ENCODE measurements around the gene ADAMTS9.

Gene ADAMTS9

GRCh38 chr3:64495781-64496334 lies 191.9 kb downstream of the ADAMTS9 start:
- Histone ChIP-seq H2BK5ac (ENCODE audit: low read depth, low read length, poor library complexity, severe bottlenecking) (no peak overlapping the region), H3K4me1 (ENCODE audit: control insufficient read depth, insufficient read depth, low read depth, low read length) (peaks cover 5% of the 10 kb centered on the region), H2BK12ac (ENCODE audit: low read length in 2 of 2) (no peak overlapping the region), H3K79me1 (replicated peaks; ENCODE audit: low read length, poor library complexity, severe bottlenecking) (no peaks in the 10 kb centered on the region), H2AFZ (ENCODE audit: low read depth, low read length) (no peak overlapping the region), H3K4me3 (ENCODE audit: insufficient read depth in 1 of 2, low read depth in 1 of 2, low read length in 2 of 2) (no peak overlapping the region), H3K9me3 (ENCODE audit: control insufficient read depth, low read length) (no peaks in the 10 kb centered on the region), H3K18ac (ENCODE audit: low read depth in 1 of 2, low read length in 2 of 2) (no peak overlapping the region), H4K8ac (ENCODE audit: low read length) (no peak overlapping the region), H2BK15ac (ENCODE audit: low read depth, poor library complexity, severe bottlenecking) (no peak overlapping the region), H4K91ac (ENCODE audit: low read length) (no peak overlapping the region), H3K14ac (ENCODE audit: low read length in 2 of 2) (no peak overlapping the region), H2AK5ac (ENCODE audit: low read length, severe bottlenecking) (no peak overlapping the region), H3K27me3 (ENCODE audit: control insufficient read depth in 1 of 2, insufficient read depth in 1 of 2, low read length in 2 of 2) (peaks cover 5 to 45% of the 10 kb centered on the region in 2 experiments), H3K23ac (ENCODE audit: low read length in 2 of 2) (no peak overlapping the region), H3K4ac (ENCODE audit: low read depth in 1 of 2, low read length in 2 of 2) (no peak overlapping the region), H3K9ac (ENCODE audit: low read length) (no peak overlapping the region), H2BK120ac (ENCODE audit: low read depth, low read length) (no peak overlapping the region), H3K36me3 (ENCODE audit: control insufficient read depth in 1 of 2, insufficient read depth in 2 of 2, low read depth in 1 of 2, low read length in 2 of 2) (no peaks in the 10 kb centered on the region), H3K27ac (ENCODE audit: low read length, poor library complexity, severe bottlenecking) (no peak overlapping the region), H3K4me2 (ENCODE audit: low read length, poor library complexity, severe bottlenecking) (no peak overlapping the region)
- WGBS: no CpG with 5 or more reads among the region's 2 CpGs
- no peak for DNase-seq

DNA sequence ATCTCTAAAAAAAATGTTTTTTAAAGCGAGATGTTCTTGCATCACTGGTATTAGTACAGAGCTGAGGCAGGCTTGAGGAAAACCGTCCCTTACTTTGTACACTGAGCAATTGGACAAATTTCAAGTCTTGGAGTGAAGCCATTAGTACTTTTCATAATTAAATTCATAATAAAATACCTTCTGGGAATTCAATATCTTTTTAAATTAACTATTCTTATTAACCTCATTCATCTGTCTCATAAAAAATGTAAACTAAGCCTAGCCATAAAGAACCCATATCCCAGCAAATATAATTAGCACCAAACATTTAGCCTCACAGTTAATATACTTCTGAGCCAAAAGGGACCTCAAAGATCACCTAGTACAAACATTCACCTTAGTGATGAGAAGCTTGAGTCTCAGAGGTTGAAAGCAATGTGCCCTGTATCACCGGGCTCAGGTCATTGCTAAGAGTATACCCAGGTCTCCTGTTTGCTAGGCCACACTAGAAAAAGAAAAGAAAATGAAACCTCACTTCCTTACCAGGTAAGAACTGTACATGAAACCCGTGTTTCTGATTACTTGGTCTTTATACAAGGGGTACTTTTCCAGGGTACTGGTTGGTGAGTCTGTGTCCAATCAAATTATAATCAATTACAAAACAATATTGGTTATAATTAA lies 192.5 kb downstream of the ADAMTS9 start:
- Histone ChIP-seq H3K4me1 (ENCODE audit: control insufficient read depth, insufficient read depth, low read depth, low read length) (peaks cover 6% of the 10 kb centered on the region), H3K9ac (ENCODE audit: low read length) (no peak overlapping the region), H4K8ac (ENCODE audit: low read length) (peak overlapping the region; percentile 46), H3K4me3 (ENCODE audit: insufficient read depth in 1 of 2, low read depth in 1 of 2, low read length in 2 of 2) (no peak overlapping the region), H3K4me2 (ENCODE audit: low read length, poor library complexity, severe bottlenecking) (no peak overlapping the region), H3K4ac (ENCODE audit: low read depth in 1 of 2, low read length in 2 of 2) (peak overlapping the region in 1 of 2 experiments; percentile 70), H4K91ac (ENCODE audit: low read length) (no peak overlapping the region), H2BK5ac (ENCODE audit: low read depth, low read length, poor library complexity, severe bottlenecking) (no peak overlapping the region), H3K79me1 (replicated peaks; ENCODE audit: low read length, poor library complexity, severe bottlenecking) (no peaks in the 10 kb centered on the region), H2BK120ac (ENCODE audit: low read depth, low read length) (no peak overlapping the region), H3K27ac (ENCODE audit: low read length, poor library complexity, severe bottlenecking) (no peak overlapping the region), H3K14ac (ENCODE audit: low read length in 2 of 2) (no peak overlapping the region), H3K36me3 (ENCODE audit: control insufficient read depth in 1 of 2, insufficient read depth in 2 of 2, low read depth in 1 of 2, low read length in 2 of 2) (no peaks in the 10 kb centered on the region), H2BK12ac (ENCODE audit: low read length in 2 of 2) (peak overlapping the region in 1 of 2 experiments; percentile 15), H3K9me3 (ENCODE audit: control insufficient read depth, low read length) (no peaks in the 10 kb centered on the region), H3K23ac (ENCODE audit: low read length in 2 of 2) (no peak overlapping the region), H2AK5ac (ENCODE audit: low read length, severe bottlenecking) (no peak overlapping the region), H3K27me3 (ENCODE audit: control insufficient read depth in 1 of 2, insufficient read depth in 1 of 2, low read length in 2 of 2) (peaks cover 5 to 50% of the 10 kb centered on the region in 2 experiments), H3K18ac (ENCODE audit: low read depth in 1 of 2, low read length in 2 of 2) (peak overlapping the region in 1 of 2 experiments; percentile 81), H2AFZ (ENCODE audit: low read depth, low read length) (no peak overlapping the region), H2BK15ac (ENCODE audit: low read depth, poor library complexity, severe bottlenecking) (no peak overlapping the region)
- DNase-seq: no peak
- WGBS: 75% methylated on average over 3 of the region's 4 CpGs

GRCh38 chr3:64494526-64494925 lies 193.3 kb downstream of the ADAMTS9 start:
- peak; percentile 38 for DNase-seq
- no peak overlapping the region for H3K4me2 ChIP-seq (ENCODE audit: low read length, poor library complexity, severe bottlenecking)
- H2BK12ac ChIP-seq (ENCODE audit: low read length in 2 of 2): no peak overlapping the region
- no peak overlapping the region for H3K27ac ChIP-seq (ENCODE audit: low read length, poor library complexity, severe bottlenecking)
- H2AK5ac ChIP-seq (ENCODE audit: low read length, severe bottlenecking): no peak overlapping the region
- no peak overlapping the region for H2BK120ac ChIP-seq (ENCODE audit: low read depth, low read length)
- peaks cover 13% of the 10 kb centered on the region for H3K4me1 ChIP-seq (ENCODE audit: control insufficient read depth, insufficient read depth, low read depth, low read length)
- no peaks in the 10 kb centered on the region for H3K9me3 ChIP-seq (ENCODE audit: control insufficient read depth, low read length)
- H3K18ac ChIP-seq (ENCODE audit: low read depth in 1 of 2, low read length in 2 of 2): peak overlapping the region in 1 of 2 experiments; percentile 70
- no peaks in the 10 kb centered on the region for H3K36me3 ChIP-seq (ENCODE audit: control insufficient read depth in 1 of 2, insufficient read depth in 2 of 2, low read depth in 1 of 2, low read length in 2 of 2)
- no peak overlapping the region for H4K91ac ChIP-seq (ENCODE audit: low read length)
- no peak overlapping the region for H3K23ac ChIP-seq (ENCODE audit: low read length in 2 of 2)
- no peak overlapping the region for H2BK15ac ChIP-seq (ENCODE audit: low read depth, poor library complexity, severe bottlenecking)
- peaks cover 5 to 57% of the 10 kb centered on the region in 2 experiments for H3K27me3 ChIP-seq (ENCODE audit: control insufficient read depth in 1 of 2, insufficient read depth in 1 of 2, low read length in 2 of 2)
- H3K4ac ChIP-seq (ENCODE audit: low read depth in 1 of 2, low read length in 2 of 2): no peak overlapping the region
- H3K79me1 ChIP-seq (replicated peaks; ENCODE audit: low read length, poor library complexity, severe bottlenecking): no peaks in the 10 kb centered on the region
- no peak overlapping the region for H3K14ac ChIP-seq (ENCODE audit: low read length in 2 of 2)
- H3K4me3 ChIP-seq (ENCODE audit: insufficient read depth in 1 of 2, low read depth in 1 of 2, low read length in 2 of 2): no peak overlapping the region
- H2BK5ac ChIP-seq (ENCODE audit: low read depth, low read length, poor library complexity, severe bottlenecking): no peak overlapping the region
- WGBS: 56% methylated on average over 2 of the region's 2 CpGs
- no peak overlapping the region for H2AFZ ChIP-seq (ENCODE audit: low read depth, low read length)
- H4K8ac ChIP-seq (ENCODE audit: low read length): peak overlapping the region; percentile 29
- H3K9ac ChIP-seq (ENCODE audit: low read length): no peak overlapping the region

- WGBS: 100% methylated on average over 1 of the region's 2 CpGs
- no peak overlapping the region for H4K91ac ChIP-seq (ENCODE audit: low read length)
Observed at GRCh38 chr3:64493149-64493548, 194.7 kb downstream of the ADAMTS9 start.

More at GRCh38 chr3:64493149-64493548, 194.7 kb downstream of the ADAMTS9 start:
- no peak overlapping the region for H3K23ac ChIP-seq (ENCODE audit: low read length in 2 of 2)
- peak overlapping the region in 1 of 2 experiments; percentile 52 for H3K4ac ChIP-seq (ENCODE audit: low read depth in 1 of 2, low read length in 2 of 2)
- no peaks in the 10 kb centered on the region for H3K79me1 ChIP-seq (replicated peaks; ENCODE audit: low read length, poor library complexity, severe bottlenecking)
- no peak overlapping the region for H2BK5ac ChIP-seq (ENCODE audit: low read depth, low read length, poor library complexity, severe bottlenecking)
- H2AFZ ChIP-seq (ENCODE audit: low read depth, low read length): no peak overlapping the region
- H2AK5ac ChIP-seq (ENCODE audit: low read length, severe bottlenecking): no peak overlapping the region
- no peak for DNase-seq
- H3K36me3 ChIP-seq (ENCODE audit: control insufficient read depth in 1 of 2, insufficient read depth in 2 of 2, low read depth in 1 of 2, low read length in 2 of 2): no peaks in the 10 kb centered on the region
- H3K4me1 ChIP-seq (ENCODE audit: control insufficient read depth, insufficient read depth, low read depth, low read length): peaks cover 20% of the 10 kb centered on the region
- peak overlapping the region; percentile 74 to 79 for H2BK12ac ChIP-seq (ENCODE audit: low read length in 2 of 2)
- H3K4me2 ChIP-seq (ENCODE audit: low read length, poor library complexity, severe bottlenecking): no peak overlapping the region
- peak overlapping the region; percentile 59 to 79 for H3K18ac ChIP-seq (ENCODE audit: low read depth in 1 of 2, low read length in 2 of 2)
- H3K14ac ChIP-seq (ENCODE audit: low read length in 2 of 2): no peak overlapping the region
- H3K27ac ChIP-seq (ENCODE audit: low read length, poor library complexity, severe bottlenecking): no peak overlapping the region
- peaks cover 5 to 71% of the 10 kb centered on the region in 2 experiments for H3K27me3 ChIP-seq (ENCODE audit: control insufficient read depth in 1 of 2, insufficient read depth in 1 of 2, low read length in 2 of 2)
- H4K8ac ChIP-seq (ENCODE audit: low read length): no peak overlapping the region
- H3K9ac ChIP-seq (ENCODE audit: low read length): no peak overlapping the region
- H3K4me3 ChIP-seq (ENCODE audit: insufficient read depth in 1 of 2, low read depth in 1 of 2, low read length in 2 of 2): no peak overlapping the region
- H2BK15ac ChIP-seq (ENCODE audit: low read depth, poor library complexity, severe bottlenecking): no peak overlapping the region
- no peaks in the 10 kb centered on the region for H3K9me3 ChIP-seq (ENCODE audit: control insufficient read depth, low read length)
- peak overlapping the region; percentile 11 for H2BK120ac ChIP-seq (ENCODE audit: low read depth, low read length)
